ENCODE measurements around the gene NTHL1. TPM values are rescaled to one million over a fixed set of nuclear protein-coding genes. Genes with fewer than 3 reads are reported as not detected.

NTHL1 gene
- total RNA-seq, 2 donors from 2014 or later: 10.3 to 17.7 TPM

GRCh38 chr16:2075631-2076030 is 28.0 kb upstream of the NTHL1 start:
- no peak for DNase-seq (ENCODE audit: low spot score)
- Histone ChIP-seq H3K36me3 (peaks cover 53% of the 10 kb centered on the region), H3K9me3 (no peaks in the 10 kb centered on the region), H3K27me3 (no peaks in the 10 kb centered on the region), H3K4me3 (no peak overlapping the region), H3K4me1 (no peaks in the 10 kb centered on the region), H3K27ac (no peak overlapping the region)
- no peak for TF ChIP-seq CTCF (IDR thresholded peaks at IDR 0.05)

- Histone ChIP-seq H3K4me1 (no peaks in the 10 kb centered on the region), H3K9me3 (no peaks in the 10 kb centered on the region), H3K27ac (no peak overlapping the region), H3K4me3 (no peak overlapping the region), H3K27me3 (no peaks in the 10 kb centered on the region), H3K36me3 (peaks cover 43% of the 10 kb centered on the region)
- no peak for TF ChIP-seq CTCF (IDR thresholded peaks at IDR 0.05)
- DNase-seq (ENCODE audit: low spot score): no peak
Observed at GRCh38 chr16:2074071-2074470, 26.4 kb upstream of the NTHL1 start.

GRCh38 chr16:2072926-2073325 is 25.3 kb upstream of the NTHL1 start:
- no peak for TF ChIP-seq CTCF (IDR thresholded peaks at IDR 0.05)

GRCh38 chr16:2071454-2072202 is 24.0 kb upstream of the NTHL1 start:
- peaks cover 50% of the 10 kb centered on the region for H3K36me3 ChIP-seq
- H3K27ac ChIP-seq: no peak overlapping the region
- no peaks in the 10 kb centered on the region for H3K27me3 ChIP-seq
- no peak for DNase-seq (ENCODE audit: low spot score)
- H3K9me3 ChIP-seq: no peaks in the 10 kb centered on the region
- no peaks in the 10 kb centered on the region for H3K4me1 ChIP-seq
- TF ChIP-seq CTCF (IDR thresholded peaks at IDR 0.05): no peak
- H3K4me3 ChIP-seq: no peak overlapping the region

More at GRCh38 chr16:2072926-2073325, 25.3 kb upstream of the NTHL1 start:
- Histone ChIP-seq H3K4me3 (no peak overlapping the region), H3K36me3 (peaks cover 44% of the 10 kb centered on the region), H3K9me3 (no peaks in the 10 kb centered on the region), H3K27me3 (no peaks in the 10 kb centered on the region), H3K27ac (no peak overlapping the region), H3K4me1 (no peaks in the 10 kb centered on the region)
- DNase-seq (ENCODE audit: low spot score): no peak

GRCh38 chr16:2070576-2071453 is 23.2 kb upstream of the NTHL1 start:
- no peak for DNase-seq (ENCODE audit: low spot score)
- no peak overlapping the region for H3K27ac ChIP-seq
- no peaks in the 10 kb centered on the region for H3K4me1 ChIP-seq
- no peaks in the 10 kb centered on the region for H3K27me3 ChIP-seq
- H3K36me3 ChIP-seq: peaks cover 49% of the 10 kb centered on the region
- no peak for TF ChIP-seq CTCF (IDR thresholded peaks at IDR 0.05)
- H3K9me3 ChIP-seq: no peaks in the 10 kb centered on the region
- H3K4me3 ChIP-seq: no peak overlapping the region

Measured in right atrium auricular region (tissue), 2 donors.